IgD-negative memory B cell (primary cell): Measurements from ENCODE around the gene EIF3K. TPM values are rescaled to one million over a fixed set of nuclear protein-coding genes. Genes with fewer than 3 reads are reported as not detected.

Experiments
- polyA plus RNA-seq: library from polyadenylated mRNA; unstranded; fragments of 300-500 nt; fragmentation: Illumina TruSeq; gene quantifications from one replicate; pipeline ENCODE4 v1.2.3, GENCODE V29; 2021

EIF3K gene
- polyA plus RNA-seq, 1 donor from 2014 or later = 371 TPM

Other genes starting within 250 kb of the EIF3K start
- 191 TPM for gene PSMD8, start 244.6 kb upstream of the EIF3K start, polyA plus RNA-seq
- not detected for gene GGN, start 231.2 kb upstream of the EIF3K start, polyA plus RNA-seq
- gene SPRED3, start 230.5 kb upstream of the EIF3K start, polyA plus RNA-seq = not detected
- 26.2 TPM for gene FAM98C, start 216.1 kb upstream of the EIF3K start, polyA plus RNA-seq
- 0.25 TPM for gene RASGRP4, start 193.0 kb upstream of the EIF3K start, polyA plus RNA-seq
- gene RYR1, start 185.5 kb upstream of the EIF3K start, polyA plus RNA-seq = 0.03 TPM
- gene MAP4K1, start 1.2 kb upstream of the EIF3K start, polyA plus RNA-seq = 250 TPM
- gene ACTN4, start 28.5 kb downstream of the EIF3K start, polyA plus RNA-seq = 21.8 TPM
- gene CAPN12, start 125.3 kb downstream of the EIF3K start, polyA plus RNA-seq = 31.6 TPM
- not detected for gene LGALS7, start 154.3 kb downstream of the EIF3K start, polyA plus RNA-seq
- not detected for gene LGALS7B, start 170.0 kb downstream of the EIF3K start, polyA plus RNA-seq
- not detected for gene LGALS4, start 193.8 kb downstream of the EIF3K start, polyA plus RNA-seq
- gene ECH1, start 212.6 kb downstream of the EIF3K start, polyA plus RNA-seq = 307 TPM
- gene HNRNPL, start 230.8 kb downstream of the EIF3K start, polyA plus RNA-seq = 78.9 TPM